Liver (tissue), 9 donors: ENCODE measurements around the gene DGKE. TPM values are rescaled to one million over a fixed set of nuclear protein-coding genes. Genes with fewer than 3 reads are reported as not detected.

Experiments
- DNase-seq: peaks from one replicate; pipeline ENCODE4 v3.0.0-alpha.2; 2017; ENCODE audit warnings: low spot score
- H3K27ac ChIP-seq, 2 donors: one replicate each; pipeline ENCODE4 v1.7.0; 2013; ENCODE audit warnings: inconsistent platforms in 2 of 2, low read length in 2 of 2, control low read depth in 1 of 2, low read depth in 1 of 2, mild to moderate bottlenecking in 1 of 2
- H3K27me3 ChIP-seq, 4 donors: one replicate each; pipeline versions ENCODE4 v1.6.1 to v1.7.0; 2013; ENCODE audit warnings: low read length in 3 of 4, inconsistent platforms in 1 of 4, mild to moderate bottlenecking in 1 of 4, moderate library complexity in 1 of 4; ENCODE audit not compliant: control insufficient read depth in 4 of 4, insufficient read depth in 4 of 4
- H3K36me3 ChIP-seq, 4 donors: one replicate each; pipeline versions ENCODE4 v1.6.1 to v1.7.0; 2013; ENCODE audit warnings: low read length in 3 of 4, mild to moderate bottlenecking in 3 of 4, low read depth in 1 of 4, moderate library complexity in 1 of 4; ENCODE audit not compliant: control insufficient read depth in 4 of 4, insufficient read depth in 3 of 4
- H3K4me1 ChIP-seq, 4 donors: one replicate each; pipeline versions ENCODE4 v1.6.1 to v1.7.0; 2013; ENCODE audit warnings: low read length in 3 of 4, mild to moderate bottlenecking in 3 of 4, moderate library complexity in 1 of 4; ENCODE audit not compliant: control insufficient read depth in 4 of 4, insufficient read depth in 4 of 4
- H3K4me3 ChIP-seq, 3 donors: one replicate each; pipeline versions ENCODE4 v1.6.1 to v1.7.0; 2013; ENCODE audit warnings: low read length in 3 of 3, control low read depth in 1 of 3, low read depth in 1 of 3, mild to moderate bottlenecking in 1 of 3
- H3K9ac ChIP-seq, 2 donors: one replicate each; pipeline ENCODE4 v1.7.0; 2013; ENCODE audit warnings: low read length in 2 of 2, mild to moderate bottlenecking in 2 of 2, moderate library complexity in 2 of 2, control low read depth in 1 of 2, low read depth in 1 of 2
- H3K9me3 ChIP-seq, 4 donors: one replicate each; pipeline versions ENCODE4 v1.6.1 to v1.7.0; 2013; ENCODE audit warnings: low read length in 3 of 4; ENCODE audit not compliant: control insufficient read depth in 4 of 4
- FOXA1 ChIP-seq: IDR thresholded peaks from 2 replicates; pipeline ENCODE4 v1.6.1; 2016; ENCODE audit warnings: antibody characterized with exemption
- NR2F2 ChIP-seq: IDR thresholded peaks from 2 replicates; pipeline ENCODE4 v1.6.1; 2016; ENCODE audit warnings: antibody characterized with exemption
- SP1 ChIP-seq: IDR thresholded peaks from 2 replicates; pipeline ENCODE4 v1.6.1; 2018; ENCODE audit warnings: antibody characterized with exemption, mild to moderate bottlenecking
- TAF1 ChIP-seq: conservative IDR thresholded peaks from 2 replicates; pipeline ENCODE4 v1.6.1; 2016; ENCODE audit warnings: antibody characterized with exemption, mild to moderate bottlenecking
- WGBS: extraction: QIAGEN DNeasy Blood & Tissue Kit; methylation state at CpG from one replicate; pipeline ENCODE4 v1.1.7; 2013; 5-methylcytosine and 5-hydroxymethylcytosine counted together
- polyA plus RNA-seq, 2 donors: library from polyadenylated mRNA; stranded (reverse) in 1 of 2; unstranded in 1 of 2; fragments of 200-250 nt in 1 of 2; fragments of >200 nt in 1 of 2; fragmentation: Nextera tagmentation in 1 of 2; extraction: Ambion mirVana in 1 of 2; gene quantifications; one replicate each; pipeline versions ENCODE4 v1.2.1 to v1.2.3, GENCODE V29; 2013 to 2015
- total RNA-seq, 2 donors: library from RNA; depleted of rRNA; stranded (reverse); fragments of >200 nt; gene quantifications; one replicate each; pipeline ENCODE4 v1.2.3, GENCODE V29; 2014
- TF ChIP-seq, protein P1 (sequence below): fragments of 150-350 bp; IDR thresholded peaks from 2 replicates; pipeline ENCODE4 v1.5.1; 2017; ENCODE audit warnings: improper control_type of control experiment, low read depth, low read length; ENCODE audit not compliant: missing input control
- TF ChIP-seq, protein P2 (sequence below): IDR thresholded peaks from 2 replicates; pipeline ENCODE4 v1.6.1; 2016; ENCODE audit warnings: antibody characterized with exemption
- TF ChIP-seq, protein P3 (sequence below): IDR thresholded peaks from 2 replicates; pipeline ENCODE4 v1.6.1; 2016; ENCODE audit warnings: antibody characterized with exemption, mild to moderate bottlenecking
- TF ChIP-seq, protein P4 (sequence below): IDR thresholded peaks from 2 replicates; pipeline ENCODE4 v1.6.1; 2016; ENCODE audit warnings: antibody characterized with exemption
- donor health status: healthy.
- donor health status: healthy.
- donor health status: healthy.
- donor health status: healthy.
- donor health status: healthy.

DGKE gene
- total and polyA plus RNA-seq, 4 donors, result 1.0 to 5.9 (median 2.8) TPM

DNA sequence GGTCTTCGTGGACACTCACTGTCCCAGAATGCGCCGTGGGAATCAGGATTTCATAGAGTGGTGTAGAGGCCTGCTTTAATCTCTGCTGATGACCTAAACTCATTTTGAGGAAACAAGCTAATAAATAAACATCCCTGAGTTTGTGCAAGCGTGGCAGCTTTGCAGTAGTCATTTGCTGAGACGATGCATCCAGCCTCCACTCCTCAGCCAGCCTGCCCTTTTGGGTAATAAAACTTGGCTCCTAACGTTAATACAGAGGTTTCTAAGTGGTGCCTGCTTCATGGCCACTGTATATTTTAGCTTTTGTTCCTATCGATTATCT is 1.3 kb downstream of the DGKE start:
- DNase-seq, result no peak
- no peaks in the 10 kb centered on the region for H3K36me3 ChIP-seq
- no peaks in the 10 kb centered on the region for H3K9me3 ChIP-seq
- 62% methylated on average over 7 of the region's 7 CpGs for WGBS
- no peaks in the 10 kb centered on the region for H3K27me3 ChIP-seq
- TF ChIP-seq FOXA1 (no peak), SP1 (no peak)
- TF ChIP-seq, protein P1, sequence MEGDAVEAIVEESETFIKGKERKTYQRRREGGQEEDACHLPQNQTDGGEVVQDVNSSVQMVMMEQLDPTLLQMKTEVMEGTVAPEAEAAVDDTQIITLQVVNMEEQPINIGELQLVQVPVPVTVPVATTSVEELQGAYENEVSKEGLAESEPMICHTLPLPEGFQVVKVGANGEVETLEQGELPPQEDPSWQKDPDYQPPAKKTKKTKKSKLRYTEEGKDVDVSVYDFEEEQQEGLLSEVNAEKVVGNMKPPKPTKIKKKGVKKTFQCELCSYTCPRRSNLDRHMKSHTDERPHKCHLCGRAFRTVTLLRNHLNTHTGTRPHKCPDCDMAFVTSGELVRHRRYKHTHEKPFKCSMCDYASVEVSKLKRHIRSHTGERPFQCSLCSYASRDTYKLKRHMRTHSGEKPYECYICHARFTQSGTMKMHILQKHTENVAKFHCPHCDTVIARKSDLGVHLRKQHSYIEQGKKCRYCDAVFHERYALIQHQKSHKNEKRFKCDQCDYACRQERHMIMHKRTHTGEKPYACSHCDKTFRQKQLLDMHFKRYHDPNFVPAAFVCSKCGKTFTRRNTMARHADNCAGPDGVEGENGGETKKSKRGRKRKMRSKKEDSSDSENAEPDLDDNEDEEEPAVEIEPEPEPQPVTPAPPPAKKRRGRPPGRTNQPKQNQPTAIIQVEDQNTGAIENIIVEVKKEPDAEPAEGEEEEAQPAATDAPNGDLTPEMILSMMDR, result no peak
- TF ChIP-seq, protein P2, sequence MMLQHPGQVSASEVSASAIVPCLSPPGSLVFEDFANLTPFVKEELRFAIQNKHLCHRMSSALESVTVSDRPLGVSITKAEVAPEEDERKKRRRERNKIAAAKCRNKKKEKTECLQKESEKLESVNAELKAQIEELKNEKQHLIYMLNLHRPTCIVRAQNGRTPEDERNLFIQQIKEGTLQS, result no peak
- H3K9ac ChIP-seq, result no peak overlapping the region
- H3K4me3 ChIP-seq, result peak overlapping the region; percentile 12 to 65 (median 59)
- H3K27ac ChIP-seq, result peak overlapping the region in 1 of 2 donors; percentile 80
- peaks cover 8 to 28% (median 18%) of the 10 kb centered on the region in 4 donors for H3K4me1 ChIP-seq

DNA sequence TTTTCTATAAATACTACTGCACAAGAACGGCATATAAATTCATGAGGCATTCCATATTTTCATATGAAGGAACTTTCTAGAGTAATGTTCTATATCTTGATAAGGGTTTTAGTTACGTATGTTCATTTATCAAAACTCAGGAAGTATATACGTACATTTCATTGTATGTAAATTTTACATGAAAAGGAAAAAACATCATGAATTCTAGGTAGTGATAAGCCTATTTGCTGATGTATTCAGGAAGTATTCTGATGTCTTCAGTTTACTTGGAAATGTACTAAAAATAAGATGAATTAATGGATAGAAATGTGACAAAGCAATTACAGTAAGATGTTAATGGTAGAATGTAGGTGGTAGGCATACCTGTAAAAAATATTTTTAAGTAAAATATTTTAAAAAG is 4.7 kb downstream of the DGKE start:
- TF ChIP-seq, protein P2, result no peak
- TF ChIP-seq TAF1, result no peak
- DNase-seq, result no peak
- H3K9me3 ChIP-seq, result no peaks in the 10 kb centered on the region
- H3K4me1 ChIP-seq, result peaks cover 3 to 12% (median 9%) of the 10 kb centered on the region in 4 donors
- H3K27ac ChIP-seq, result no peak overlapping the region
- H3K9ac ChIP-seq, result no peak overlapping the region
- H3K4me3 ChIP-seq, result no peak overlapping the region
- 87% methylated on average over 3 of the region's 3 CpGs for WGBS
- H3K27me3 ChIP-seq, result no peaks in the 10 kb centered on the region
- peaks cover 0 to 2% (median 0%) of the 10 kb centered on the region in 4 donors for H3K36me3 ChIP-seq

DNA sequence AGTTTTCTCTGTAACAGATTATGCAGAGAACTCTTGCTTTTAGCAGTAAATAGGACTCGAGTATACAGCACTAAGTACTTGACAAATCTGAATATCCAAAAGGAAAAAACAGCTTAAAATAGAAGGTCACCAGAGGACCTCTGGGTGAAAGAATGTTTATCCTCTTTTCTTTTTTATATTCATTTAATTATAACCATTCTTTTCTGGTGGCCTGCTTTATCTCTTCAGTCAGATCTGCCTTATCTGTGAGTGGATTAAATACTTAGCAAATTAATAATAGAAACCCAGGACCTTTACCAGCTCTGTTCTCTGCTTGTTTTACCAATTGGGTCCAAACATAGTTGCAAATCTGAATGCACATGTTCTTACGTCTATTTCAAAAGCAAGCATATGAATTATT is 8.6 kb downstream of the DGKE start:
- Histone ChIP-seq H3K4me3 (no peak overlapping the region), H3K36me3 (peaks cover 0 to 2% (median 0%) of the 10 kb centered on the region in 4 donors), H3K4me1 (no peaks in the 10 kb centered on the region), H3K27me3 (no peaks in the 10 kb centered on the region), H3K27ac (no peak overlapping the region), H3K9me3 (no peaks in the 10 kb centered on the region), H3K9ac (no peak overlapping the region)
- DNase-seq, result no peak
- TF ChIP-seq, protein P3, sequence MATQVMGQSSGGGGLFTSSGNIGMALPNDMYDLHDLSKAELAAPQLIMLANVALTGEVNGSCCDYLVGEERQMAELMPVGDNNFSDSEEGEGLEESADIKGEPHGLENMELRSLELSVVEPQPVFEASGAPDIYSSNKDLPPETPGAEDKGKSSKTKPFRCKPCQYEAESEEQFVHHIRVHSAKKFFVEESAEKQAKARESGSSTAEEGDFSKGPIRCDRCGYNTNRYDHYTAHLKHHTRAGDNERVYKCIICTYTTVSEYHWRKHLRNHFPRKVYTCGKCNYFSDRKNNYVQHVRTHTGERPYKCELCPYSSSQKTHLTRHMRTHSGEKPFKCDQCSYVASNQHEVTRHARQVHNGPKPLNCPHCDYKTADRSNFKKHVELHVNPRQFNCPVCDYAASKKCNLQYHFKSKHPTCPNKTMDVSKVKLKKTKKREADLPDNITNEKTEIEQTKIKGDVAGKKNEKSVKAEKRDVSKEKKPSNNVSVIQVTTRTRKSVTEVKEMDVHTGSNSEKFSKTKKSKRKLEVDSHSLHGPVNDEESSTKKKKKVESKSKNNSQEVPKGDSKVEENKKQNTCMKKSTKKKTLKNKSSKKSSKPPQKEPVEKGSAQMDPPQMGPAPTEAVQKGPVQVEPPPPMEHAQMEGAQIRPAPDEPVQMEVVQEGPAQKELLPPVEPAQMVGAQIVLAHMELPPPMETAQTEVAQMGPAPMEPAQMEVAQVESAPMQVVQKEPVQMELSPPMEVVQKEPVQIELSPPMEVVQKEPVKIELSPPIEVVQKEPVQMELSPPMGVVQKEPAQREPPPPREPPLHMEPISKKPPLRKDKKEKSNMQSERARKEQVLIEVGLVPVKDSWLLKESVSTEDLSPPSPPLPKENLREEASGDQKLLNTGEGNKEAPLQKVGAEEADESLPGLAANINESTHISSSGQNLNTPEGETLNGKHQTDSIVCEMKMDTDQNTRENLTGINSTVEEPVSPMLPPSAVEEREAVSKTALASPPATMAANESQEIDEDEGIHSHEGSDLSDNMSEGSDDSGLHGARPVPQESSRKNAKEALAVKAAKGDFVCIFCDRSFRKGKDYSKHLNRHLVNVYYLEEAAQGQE, result no peak
- TF ChIP-seq NR2F2, result peak; percentile 8
- TF ChIP-seq, protein P4, sequence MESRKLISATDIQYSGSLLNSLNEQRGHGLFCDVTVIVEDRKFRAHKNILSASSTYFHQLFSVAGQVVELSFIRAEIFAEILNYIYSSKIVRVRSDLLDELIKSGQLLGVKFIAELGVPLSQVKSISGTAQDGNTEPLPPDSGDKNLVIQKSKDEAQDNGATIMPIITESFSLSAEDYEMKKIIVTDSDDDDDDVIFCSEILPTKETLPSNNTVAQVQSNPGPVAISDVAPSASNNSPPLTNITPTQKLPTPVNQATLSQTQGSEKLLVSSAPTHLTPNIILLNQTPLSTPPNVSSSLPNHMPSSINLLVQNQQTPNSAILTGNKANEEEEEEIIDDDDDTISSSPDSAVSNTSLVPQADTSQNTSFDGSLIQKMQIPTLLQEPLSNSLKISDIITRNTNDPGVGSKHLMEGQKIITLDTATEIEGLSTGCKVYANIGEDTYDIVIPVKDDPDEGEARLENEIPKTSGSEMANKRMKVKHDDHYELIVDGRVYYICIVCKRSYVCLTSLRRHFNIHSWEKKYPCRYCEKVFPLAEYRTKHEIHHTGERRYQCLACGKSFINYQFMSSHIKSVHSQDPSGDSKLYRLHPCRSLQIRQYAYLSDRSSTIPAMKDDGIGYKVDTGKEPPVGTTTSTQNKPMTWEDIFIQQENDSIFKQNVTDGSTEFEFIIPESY, result no peak
- 76% methylated on average over 2 of the region's 2 CpGs for WGBS
